NCI-H2029 (cell line): Measurements from ENCODE around the gene FOXD2.
"Not testable (repeated sequence)": the region's sequence is repeated elsewhere in the genome, so short reads cannot be mapped to it uniquely, and the experiment has no call there.

Experiments used
- DNase-seq: peaks from one replicate; lab custom pipeline; 2025; lab: John Stamatoyannopoulos, UW

FOXD2 gene

GRCh38 chr1:47440599-47441081 is 2.8 kb downstream of the FOXD2 start:
- peak; percentile 11 for DNase-seq

- no peak for DNase-seq
Observed at GRCh38 chr1:47441450-47442106, 3.7 kb downstream of the FOXD2 start.

- no peak for DNase-seq
Observed at GRCh38 chr1:47442202-47442601, 4.4 kb downstream of the FOXD2 start.

- DNase-seq: no peak
Observed at GRCh38 chr1:47442842-47443529, 5.1 kb downstream of the FOXD2 start.

- DNase-seq: no peak
Observed at GRCh38 chr1:47443530-47444296, 5.9 kb downstream of the FOXD2 start.

- no peak for DNase-seq
Observed at GRCh38 chr1:47444297-47444561, 6.4 kb downstream of the FOXD2 start.

- no peak for DNase-seq
Observed at GRCh38 chr1:47444562-47445465, 7.0 kb downstream of the FOXD2 start.

- DNase-seq: no peak
Observed at GRCh38 chr1:47445823-47446550, 8.1 kb downstream of the FOXD2 start.

GRCh38 chr1:47448462-47449222 is 10.8 kb downstream of the FOXD2 start:
- no peak for DNase-seq

GRCh38 chr1:47449822-47450552 is 12.1 kb downstream of the FOXD2 start:
- DNase-seq: peak; percentile 42

- DNase-seq: no peak
Observed at GRCh38 chr1:47450606-47451005, 12.8 kb downstream of the FOXD2 start.

- no peak for DNase-seq
Observed at GRCh38 chr1:47452426-47452825, 14.6 kb downstream of the FOXD2 start.

- DNase-seq: not testable (repeated sequence)
Observed at GRCh38 chr1:47453910-47454309, 16.1 kb downstream of the FOXD2 start.

GRCh38 chr1:47456250-47456649 is 18.4 kb downstream of the FOXD2 start:
- no peak for DNase-seq

- not testable (repeated sequence) for DNase-seq
Observed at GRCh38 chr1:47457547-47457946, 19.7 kb downstream of the FOXD2 start.

- peak; percentile 78 for DNase-seq
Observed at GRCh38 chr1:47459253-47459788, 21.5 kb downstream of the FOXD2 start.

GRCh38 chr1:47460040-47460439 is 22.2 kb downstream of the FOXD2 start:
- DNase-seq: no peak

GRCh38 chr1:47460456-47460855 is 22.6 kb downstream of the FOXD2 start:
- no peak for DNase-seq

- no peak for DNase-seq
Observed at GRCh38 chr1:47465605-47466004, 27.8 kb downstream of the FOXD2 start.
